GM18511 (cell line): ENCODE data around the gene MLLT6.

Experiments used
- ATAC-seq: cut with Tn5 transposase; IDR thresholded peaks from one replicate; pipeline ENCODE4 v1.9.1; 2021; ENCODE audit warnings: mild to moderate bottlenecking, moderate library complexity; ENCODE audit not compliant: unreplicated experiment

The MLLT6 gene

GRCh38 chr17:38753071-38753506 is 48.0 kb downstream of the MLLT6 start:
- ATAC-seq = no peak

GRCh38 chr17:38761612-38762011 is 56.5 kb downstream of the MLLT6 start:
- no peak for ATAC-seq

- no peak for ATAC-seq
These were observed 57.2 kb downstream of the MLLT6 start for GRCh38 chr17:38762231-38762630.

GRCh38 chr17:38766341-38766740 is 61.3 kb downstream of the MLLT6 start:
- no peak for ATAC-seq

GRCh38 chr17:38768417-38768816 is 63.3 kb downstream of the MLLT6 start:
- ATAC-seq = no peak

- no peak for ATAC-seq
These were observed 68.2 kb downstream of the MLLT6 start for GRCh38 chr17:38773258-38773657.

GRCh38 chr17:38777641-38778250 is 72.7 kb downstream of the MLLT6 start:
- no peak for ATAC-seq
